GM18858 (cell line): Measurements from ENCODE around the gene METAP1.
"Not testable (repeated sequence)": the region's sequence is repeated elsewhere in the genome, so short reads cannot be mapped to it uniquely, and the experiment has no call there.

Experiments used
- ATAC-seq: cut with Tn5 transposase; IDR thresholded peaks from one replicate; pipeline ENCODE4 v1.9.1; 2021; ENCODE audit not compliant: unreplicated experiment

The METAP1 gene

DNA sequence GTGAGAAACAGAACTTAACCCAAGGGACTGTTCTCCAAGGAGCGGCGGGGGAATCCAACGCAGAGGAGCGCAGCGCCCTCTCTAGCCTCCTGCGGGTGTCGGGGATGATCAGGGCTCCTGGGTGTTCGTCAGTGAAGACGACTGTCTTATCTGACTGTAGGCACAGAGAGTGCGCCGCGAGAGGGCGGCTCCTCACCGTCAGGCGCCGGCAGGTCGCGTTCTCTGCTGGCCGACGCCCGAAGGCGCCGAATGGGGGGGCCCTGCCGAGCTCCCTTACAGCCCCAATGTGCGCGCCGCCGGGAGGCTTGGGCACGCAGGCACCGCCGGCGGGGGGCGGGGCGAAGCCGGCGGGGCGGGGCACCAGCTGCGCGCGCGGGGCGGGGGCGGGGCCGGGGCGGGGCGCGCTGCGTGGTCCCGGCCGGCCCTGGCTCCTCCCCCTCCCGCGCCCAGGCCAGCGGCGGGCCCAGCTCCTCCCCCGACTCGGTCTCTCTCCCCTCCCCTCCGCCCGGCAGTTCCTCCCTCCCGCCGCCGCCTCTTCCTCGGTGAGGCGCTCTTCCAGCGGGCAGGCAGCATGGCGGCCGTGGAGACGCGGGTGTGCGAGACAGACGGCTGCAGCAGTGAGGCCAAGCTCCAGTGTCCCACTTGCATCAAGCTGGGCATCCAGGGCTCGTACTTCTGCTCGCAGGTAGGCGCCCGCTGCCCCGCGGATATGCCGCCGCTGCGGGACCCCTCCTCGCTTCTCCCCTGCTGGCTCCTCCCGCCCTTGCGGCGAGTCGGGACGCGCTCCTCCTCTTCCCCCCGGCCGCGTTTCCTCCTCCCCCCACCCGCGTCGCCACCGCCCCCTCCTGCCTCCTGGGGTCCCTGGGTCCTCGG, at the start of gene METAP1:
Gene METAP1 (plus strand): TSS at position 539 of the 873 bp plus-strand sequence. CDS start 33 bp downstream, at position 572.
- ATAC-seq, result peak; percentile 90

DNA sequence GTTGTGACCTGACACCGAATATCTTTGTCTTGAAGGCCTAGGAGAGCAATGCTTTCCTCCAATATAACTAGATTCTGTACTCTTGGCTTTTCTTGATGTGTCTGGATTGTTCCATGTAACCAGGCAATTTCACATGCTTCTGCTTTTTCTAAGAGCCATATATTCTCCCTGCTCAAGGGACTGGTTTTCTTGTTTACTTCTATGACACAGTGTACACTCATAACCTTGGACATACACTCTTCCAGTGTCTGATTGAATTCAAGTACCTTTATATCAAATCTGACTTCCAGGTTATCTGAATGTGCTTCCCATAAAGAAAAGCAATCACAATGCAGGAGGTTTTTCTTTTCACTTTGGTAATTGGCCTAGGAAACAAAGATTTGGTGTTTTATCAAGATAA, 49.2 kb upstream of the METAP1 start:
- ATAC-seq, result no peak

DNA sequence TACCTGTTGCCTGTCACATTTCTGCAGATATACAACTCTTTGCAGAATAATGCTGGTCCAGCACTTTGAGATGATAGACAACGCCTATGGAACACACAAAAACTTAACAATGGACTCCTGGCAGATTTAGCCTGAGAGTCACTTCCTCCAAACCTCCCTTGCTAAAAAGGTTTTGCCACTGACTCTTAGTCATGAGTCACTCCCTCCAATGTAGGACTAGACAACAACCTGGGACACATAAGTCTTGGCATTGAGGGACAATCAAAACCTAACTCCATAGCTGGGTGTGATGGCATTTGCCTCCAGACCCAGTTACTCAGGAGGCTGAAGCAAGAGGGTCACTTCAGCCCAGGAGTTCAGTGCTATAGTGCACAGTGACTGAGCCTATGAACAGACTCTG, 44.6 kb upstream of the METAP1 start:
- no peak for ATAC-seq

DNA sequence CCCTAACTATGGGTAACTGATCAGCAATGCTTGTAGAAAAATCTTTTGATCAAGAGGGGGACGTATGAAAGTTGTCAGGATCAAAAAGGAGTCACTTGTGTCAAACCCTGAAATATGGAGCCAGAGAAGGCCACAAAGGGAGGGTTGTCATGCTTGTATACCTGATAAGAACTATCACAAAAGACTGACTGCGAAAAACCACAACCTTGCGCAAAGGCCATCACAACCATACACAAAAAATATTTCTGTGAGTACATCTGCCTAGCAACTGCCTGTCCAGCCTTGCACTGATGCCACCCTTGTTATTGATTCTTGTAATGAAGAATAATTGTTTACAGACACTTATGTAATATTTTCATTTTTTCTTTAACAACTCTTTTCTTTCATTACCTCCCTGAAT, 43.8 kb upstream of the METAP1 start:
- ATAC-seq, result no peak

DNA sequence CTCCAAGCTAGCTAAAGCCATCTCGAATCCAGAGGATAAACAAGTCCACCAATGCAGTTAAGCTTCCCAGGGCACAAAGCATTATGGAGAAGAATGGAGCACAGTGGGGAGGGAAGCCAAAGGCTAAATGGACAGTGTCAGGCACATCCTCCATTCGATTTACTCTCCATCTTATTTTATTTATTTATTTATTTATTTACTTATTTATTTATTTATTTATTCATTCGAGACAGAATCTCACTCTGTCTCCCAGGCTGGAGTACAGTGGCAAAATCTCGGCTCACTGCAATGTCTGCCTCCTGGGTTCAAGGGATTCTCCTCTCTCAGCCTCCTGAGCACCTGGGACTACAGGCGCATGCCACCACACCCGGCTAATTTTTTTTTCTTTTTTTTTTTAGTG, 40.3 kb upstream of the METAP1 start:
- ATAC-seq, result no peak

DNA sequence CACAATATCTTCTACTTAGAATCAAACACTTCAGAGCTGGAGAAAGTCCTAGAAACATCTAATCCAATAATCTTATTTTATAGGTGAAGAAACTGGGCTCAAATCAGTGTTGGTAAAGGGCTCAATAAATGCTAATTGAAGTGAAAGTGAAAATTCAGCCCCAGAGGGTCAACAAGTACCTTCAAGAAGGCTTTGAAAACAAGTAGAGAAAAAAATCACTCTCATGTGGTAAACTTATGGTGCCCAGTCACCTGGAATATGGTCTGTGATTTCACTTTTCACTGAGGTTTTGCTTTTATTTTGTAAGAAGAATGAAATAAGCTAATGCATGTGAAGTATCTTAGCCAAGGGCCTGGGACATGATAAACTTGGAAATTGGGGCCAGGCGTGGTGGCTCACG, 37.5 kb upstream of the METAP1 start:
- no peak for ATAC-seq

DNA sequence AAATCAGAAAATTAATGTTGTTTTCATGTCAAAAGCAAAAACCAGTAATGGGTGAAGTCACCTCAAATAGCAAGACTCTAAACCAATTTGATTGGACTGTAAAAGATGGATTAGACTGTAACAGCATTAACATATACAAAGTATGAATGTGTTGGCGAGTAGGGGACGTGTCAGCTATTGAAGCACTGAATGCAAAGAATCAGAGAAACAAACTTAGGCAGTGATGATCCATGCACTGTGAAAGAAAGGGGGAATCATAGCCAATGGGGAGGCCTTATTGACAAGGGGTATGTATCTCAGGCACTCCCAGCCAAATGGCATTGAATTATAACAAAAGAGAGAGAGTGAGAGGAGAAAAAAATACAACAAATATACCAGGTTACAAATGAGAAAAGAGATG, 36.1 kb upstream of the METAP1 start:
- ATAC-seq, result no peak

DNA sequence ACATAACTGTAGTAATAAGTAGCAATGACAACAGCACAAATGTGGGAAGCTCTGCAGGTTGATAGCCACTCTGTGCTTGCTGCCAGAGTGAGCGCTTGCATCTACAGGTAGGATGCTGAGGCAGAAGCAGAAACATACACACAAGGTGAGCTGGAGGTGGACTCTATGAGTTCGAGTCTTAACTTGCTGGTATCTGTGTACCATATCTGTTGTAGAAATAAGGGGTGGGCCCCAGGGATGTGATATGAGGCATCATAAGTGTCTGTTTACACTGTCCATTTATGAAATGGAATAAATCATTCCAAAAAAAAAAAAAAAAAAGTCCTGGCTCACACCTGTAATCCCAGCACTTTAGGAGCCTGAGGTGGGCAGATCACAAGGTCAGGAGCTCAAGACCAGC, 33.8 kb upstream of the METAP1 start:
- no peak for ATAC-seq

DNA sequence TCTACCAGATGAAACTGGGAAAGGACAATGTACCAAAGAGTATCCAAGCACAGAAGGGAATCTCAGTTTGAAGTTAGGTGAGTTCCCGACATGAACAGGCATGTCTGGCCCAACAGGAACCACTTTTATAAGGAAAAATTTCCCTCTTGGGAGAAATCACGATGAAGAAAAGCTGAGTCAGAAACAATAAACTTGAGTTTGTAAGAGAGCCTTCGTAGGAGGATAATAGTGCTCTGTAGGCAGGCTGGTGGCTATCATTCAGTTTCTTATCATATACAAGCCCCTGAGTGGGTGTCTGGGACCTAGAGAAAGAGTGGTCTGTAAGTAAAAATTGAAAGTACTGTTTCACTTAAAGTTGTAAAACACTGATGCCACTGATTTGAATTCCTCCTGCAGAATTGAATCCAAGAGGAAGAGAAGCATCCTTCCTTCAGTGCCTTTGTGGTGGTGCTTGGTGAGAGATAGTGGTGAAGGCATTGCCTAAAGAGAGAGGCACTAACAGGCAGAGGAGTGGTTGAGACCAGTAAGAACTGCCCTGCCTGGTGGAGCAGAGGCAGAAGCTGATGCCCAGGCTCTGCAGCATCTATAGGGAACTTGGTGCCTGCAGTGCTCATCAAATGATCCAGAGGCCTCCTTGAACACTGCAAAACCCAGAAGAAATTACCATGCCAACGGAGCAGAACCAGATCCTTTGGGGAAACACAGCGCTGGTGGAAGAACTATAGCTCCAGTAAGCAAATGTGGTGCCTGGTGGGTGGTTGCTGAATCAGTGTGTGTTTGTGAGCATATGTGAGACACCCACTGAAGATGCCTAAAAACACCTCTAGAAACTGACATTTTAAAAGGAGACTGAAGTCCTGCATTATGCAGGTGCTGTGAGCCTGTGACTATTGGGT, 31.7 kb upstream of the METAP1 start:
- ATAC-seq, result no peak

DNA sequence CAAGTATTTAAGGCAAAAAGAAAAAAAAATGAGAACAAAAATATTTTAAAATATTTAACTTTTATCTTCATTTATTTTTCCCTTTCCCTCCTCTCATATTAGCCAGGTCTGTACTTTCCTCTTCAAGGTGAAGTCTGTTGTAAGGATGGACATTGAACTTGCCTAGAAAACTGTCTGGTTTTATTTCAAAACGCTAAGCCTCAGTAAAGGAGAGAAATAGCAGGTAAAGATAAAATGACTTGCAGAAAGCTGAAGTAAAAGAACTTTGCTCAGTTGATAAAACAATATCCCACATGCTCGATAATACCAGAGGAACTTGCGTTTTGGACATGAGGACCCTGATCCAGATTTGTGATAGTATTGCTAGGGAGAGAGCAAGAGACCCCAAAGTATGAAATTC, 28.6 kb upstream of the METAP1 start:
- ATAC-seq, result no peak

DNA sequence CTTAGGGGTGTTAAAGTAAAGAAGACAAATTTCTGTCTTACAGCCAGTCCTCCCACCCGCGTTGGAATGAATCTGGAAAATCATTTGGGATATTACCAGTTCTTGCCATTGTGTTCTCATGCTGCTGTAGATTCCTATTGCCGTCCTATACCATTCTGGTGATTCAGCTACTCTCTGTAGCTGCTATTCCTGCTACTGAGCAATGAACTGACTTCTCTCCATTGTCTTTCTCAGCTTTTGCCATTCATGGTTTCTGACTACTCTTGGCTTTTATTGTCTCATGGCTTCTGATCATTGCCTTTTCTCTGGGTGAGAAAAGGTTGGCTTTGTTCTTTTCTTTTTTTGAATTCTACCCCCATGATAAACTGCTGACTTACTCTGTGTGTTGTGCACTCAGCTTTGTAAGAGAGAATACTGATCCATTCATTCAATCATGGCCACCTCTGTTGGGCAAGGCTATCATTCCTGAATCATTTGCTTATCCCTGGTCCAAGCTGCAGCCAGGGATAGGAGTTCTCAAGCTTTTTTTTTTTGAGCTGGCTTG, 27.7 kb upstream of the METAP1 start:
- no peak for ATAC-seq

DNA sequence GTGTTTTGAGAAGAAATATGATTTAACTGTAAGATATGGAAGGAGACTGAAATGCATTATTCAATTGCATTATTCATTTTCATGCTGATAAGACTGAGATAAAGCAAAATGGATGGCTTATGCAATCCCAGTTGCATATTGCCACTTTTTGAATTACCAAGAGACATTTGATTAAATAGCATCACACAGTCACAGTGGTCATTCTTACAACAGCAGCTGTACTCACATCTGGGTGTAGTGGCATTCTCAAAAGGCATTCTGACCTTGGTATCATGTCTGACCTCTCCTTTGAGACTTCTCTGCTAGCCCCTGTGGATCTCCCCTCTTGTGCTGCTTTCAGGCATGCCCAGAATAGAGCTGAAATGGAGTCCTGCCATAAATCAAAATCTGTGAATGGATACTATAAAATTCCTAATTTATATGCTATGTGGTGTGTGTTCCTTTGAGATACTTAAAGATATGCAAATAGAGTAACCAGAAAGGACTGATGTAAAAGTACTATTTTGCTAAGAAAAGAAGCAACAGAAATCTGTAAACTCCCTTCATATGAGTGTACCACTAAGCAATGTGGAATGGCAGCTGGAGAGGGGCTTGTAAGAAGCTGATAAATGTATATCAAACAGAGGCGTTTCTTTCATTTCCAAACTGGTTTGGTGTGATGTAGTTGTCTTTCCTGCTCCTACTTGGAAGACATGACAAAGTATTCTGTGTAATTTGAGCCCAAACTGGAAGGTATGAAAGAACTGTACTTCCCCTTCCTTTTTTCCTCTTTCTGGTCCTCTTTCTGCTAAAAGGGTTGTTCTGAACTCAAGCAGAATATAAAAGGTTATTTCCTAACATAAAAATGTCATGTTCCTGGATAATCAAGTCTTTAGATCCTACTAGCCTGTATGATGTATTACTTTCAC, 25.4 kb upstream of the METAP1 start:
- no peak for ATAC-seq

DNA sequence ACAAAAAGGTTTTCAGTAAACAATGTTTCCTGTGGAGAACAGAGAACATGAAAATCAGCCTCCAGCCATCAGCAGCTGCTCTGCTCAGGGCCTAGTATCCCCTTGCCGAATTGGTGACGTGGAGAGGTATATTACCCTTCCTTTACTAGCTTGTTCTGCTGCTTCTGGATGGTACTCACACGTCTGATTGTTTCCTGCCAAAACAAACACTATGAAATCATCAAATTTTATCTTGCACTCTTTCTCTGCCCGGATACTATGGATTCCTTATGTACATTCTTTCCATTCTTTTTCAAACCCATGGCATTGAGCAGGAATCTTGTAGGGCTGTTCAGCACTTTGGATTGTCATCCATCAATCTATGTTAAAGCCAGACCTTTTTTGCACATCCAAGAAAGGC, 18.8 kb upstream of the METAP1 start:
- ATAC-seq, result no peak

DNA sequence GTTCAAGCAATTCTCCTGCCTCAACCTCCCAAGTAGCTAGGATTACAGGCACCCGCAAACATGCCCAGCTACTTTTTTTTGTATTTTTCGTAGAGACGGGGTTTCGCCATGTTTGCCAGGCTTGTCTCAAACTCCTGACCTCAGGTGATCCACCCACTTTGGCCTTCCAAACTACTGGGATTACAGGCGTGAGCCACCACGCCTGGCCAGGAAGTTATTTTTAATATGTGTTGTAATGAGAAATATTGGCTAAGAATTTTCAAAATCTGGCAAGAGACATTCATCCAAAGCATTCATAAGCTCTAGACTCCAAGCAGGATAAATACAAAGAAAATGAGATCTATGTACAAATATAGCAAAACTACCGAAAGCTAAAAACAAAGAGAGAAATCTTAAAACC, 18.0 kb upstream of the METAP1 start:
- no peak for ATAC-seq

DNA sequence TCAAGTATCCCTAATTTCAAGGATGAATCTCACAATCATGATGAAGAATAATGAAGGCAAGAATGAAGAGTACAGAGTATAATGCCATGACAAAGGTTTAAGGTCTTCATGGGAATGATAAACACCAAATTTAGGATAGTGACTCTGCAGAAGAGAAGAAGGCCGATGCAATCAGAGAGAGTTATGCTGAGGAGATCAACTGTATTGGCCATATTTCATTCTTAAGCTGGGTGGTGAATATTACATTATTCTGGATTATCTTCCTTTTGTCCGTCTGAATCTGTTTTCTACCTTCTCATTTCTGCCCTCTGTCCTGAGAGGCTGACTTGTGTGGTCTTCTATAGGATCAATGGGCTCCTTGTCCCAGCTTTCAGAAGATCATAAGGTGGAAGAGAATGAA, 7.8 kb upstream of the METAP1 start:
- ATAC-seq, result no peak

DNA sequence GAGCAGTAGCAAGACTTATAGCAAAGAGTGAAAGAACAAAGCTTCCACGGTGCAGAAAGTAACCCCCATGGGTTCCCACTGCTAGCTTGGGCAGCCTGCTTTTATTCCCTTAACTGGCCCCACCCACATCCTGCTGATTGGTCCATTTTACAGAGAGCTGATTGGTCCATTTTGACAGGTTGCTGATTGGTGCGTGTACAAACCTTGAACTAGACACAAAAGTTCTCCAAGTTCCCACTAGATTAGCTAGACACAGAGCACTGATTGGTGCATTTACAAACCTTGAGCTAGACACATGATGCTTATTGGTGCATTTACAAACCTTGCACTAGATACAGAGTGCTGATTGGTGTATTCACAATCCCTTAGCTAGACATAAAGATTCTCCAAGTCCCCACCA, 2.7 kb upstream of the METAP1 start:
- ATAC-seq, result not testable (repeated sequence)

DNA sequence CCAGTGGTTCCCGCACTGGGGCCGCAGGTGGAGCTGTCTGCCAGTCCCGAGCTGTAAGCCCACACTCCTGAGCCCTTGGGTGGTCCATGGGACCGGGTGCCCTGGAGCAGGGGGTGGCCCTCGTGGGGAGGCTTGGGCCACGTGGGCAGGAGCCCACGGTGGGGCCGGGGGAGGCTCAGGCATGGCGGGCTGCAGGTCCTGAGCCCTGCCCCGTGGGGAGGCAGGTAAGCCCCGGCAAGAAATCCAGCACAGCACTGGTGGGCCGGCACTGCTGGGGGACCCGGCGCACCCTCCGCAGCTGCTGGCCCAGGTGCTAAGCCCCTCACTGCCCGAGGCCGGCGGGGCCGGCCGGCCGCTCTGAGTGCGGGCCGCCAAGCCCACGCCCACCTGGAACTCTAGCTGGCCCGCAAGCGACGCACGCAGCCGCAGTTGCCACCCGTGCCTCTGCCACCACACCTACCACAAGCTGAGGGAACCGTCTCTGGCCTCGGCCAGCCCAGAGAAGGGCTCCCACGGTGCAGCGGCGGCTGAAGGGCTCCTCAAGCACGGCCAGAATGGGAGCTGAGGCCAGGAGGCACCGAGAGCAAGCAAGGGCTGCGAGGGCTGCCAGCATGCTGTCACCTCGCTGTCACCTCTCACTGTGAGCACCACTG, 2.0 kb upstream of the METAP1 start:
- no peak for ATAC-seq

DNA sequence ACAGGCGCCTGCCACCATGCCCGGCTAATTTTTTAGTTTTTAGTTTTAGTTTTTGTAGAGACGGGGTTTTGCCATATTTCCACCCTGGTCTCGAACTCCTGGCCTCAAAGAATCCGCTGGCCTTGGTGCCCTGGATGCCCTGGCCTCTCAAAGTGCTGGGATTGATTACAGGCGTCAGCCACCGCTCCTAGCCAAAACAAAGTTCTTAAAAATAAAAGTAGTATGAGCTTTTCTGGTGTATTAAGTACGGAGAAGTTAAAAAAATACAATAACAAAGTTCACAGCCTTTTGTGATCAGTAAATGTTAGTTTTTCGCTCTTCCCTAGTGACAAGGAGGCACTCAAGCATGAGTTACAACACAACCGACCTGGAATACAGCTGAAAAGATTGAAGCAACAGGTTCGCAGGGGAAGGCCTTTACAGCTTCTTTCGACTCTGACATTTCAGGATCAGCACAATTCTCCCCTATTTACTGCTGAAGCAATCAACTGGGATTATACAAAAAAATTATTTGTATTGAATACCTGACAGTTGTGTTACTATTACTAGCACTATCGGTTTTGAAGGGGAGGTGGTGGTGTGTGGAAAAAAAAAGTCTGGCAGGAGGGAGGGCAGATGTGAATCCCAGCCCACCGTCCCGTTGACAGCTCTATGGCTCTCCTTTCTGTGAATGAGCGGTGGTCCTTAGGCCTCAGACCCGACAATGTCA, 893 bp upstream of the METAP1 start:
- ATAC-seq, result no peak

DNA sequence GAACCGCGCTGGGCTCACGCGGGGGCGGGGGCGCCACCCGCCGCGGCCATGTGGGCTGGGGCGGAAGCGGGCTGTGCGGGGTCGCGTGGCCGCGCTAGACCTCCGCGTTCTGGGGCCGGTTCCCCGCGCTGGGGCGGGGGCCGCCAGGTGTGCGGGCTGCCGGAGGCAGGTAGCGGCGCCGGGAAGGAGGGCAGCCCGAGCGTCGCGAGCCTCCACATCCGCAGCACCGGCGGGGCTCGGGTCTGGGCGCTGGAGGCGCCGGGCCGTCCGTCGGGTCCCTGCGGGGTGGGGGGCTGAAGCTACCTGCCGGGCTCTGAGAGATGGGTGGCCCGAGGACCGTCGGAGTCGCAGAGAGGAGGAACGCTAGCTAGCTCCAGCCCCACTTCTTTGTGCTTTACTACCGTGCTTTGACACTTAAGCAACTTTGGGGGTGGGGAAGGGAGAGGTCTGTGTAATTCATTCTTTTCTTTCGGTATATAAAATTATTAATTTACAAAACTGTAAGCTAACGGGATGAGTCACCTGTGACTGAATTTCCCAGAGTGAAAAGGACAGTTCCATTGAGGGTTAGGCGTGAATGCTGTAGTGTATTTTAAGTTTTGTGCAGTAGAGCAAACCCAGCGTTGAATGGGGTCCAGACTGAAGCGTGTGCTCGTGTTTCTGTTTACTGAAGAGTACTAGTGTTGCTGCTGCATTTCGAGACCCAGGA, 689 bp downstream of the METAP1 start:
- peak; percentile 11 for ATAC-seq
